B cell (primary cell): ENCODE data around the gene CAPN5. TPM values are rescaled to one million over a fixed set of nuclear protein-coding genes. Genes with fewer than 3 reads are reported as not detected.
A peak's percentile ranks its signal among the peaks of the same experiment; 100 is the strongest.

ENCODE experiments used
- ATAC-seq: fragments of 200-7000 bp; cut with Tn5 transposase; one replicate; pipeline ENCODE4 v1.10.0; 2021; ENCODE audit warnings: low read depth, mild to moderate bottlenecking, moderate number of reproducible peaks, moderate library complexity
- CTCF ChIA-PET: fragments of 350-600 bp; sonication (Branson Sonifier 250); formaldehyde crosslinking; loops from one replicate; lab custom pipeline; 2021; ENCODE audit warnings: antibody characterized with exemption, inconsistent platforms; lab: Charles Lee
- POLR2A ChIA-PET: fragments of 350-600 bp; sonication (Branson Sonifier 250); formaldehyde crosslinking; loops from one replicate; lab custom pipeline; 2021; ENCODE audit warnings: antibody characterized with exemption; lab: Charles Lee
- DNase-seq: peaks from one replicate; pipeline ENCODE4 v3.0.0; 2013
- H2AFZ ChIP-seq: 2 replicates; pipeline ENCODE4 v1.6.1; 2012; ENCODE audit warnings: mild to moderate bottlenecking, low read depth, low read length; ENCODE audit not compliant: insufficient read depth, poor library complexity, severe bottlenecking
- H3K27ac ChIP-seq, 2 donors: 1 replicate in 1 of 2; 2 replicates in 1 of 2; pipeline ENCODE4 v1.5.1; 2012 to 2013; ENCODE audit warnings: low read length in 2 of 2, mild to moderate bottlenecking in 2 of 2, moderate library complexity in 1 of 2
- H3K27me3 ChIP-seq, 4 experiments: fragments of 200-600 bp in 1 of 4; sonication (generic) in 1 of 4; replicated peaks in 1 of 4; 1 replicate in 2 of 4; 2 replicates in 2 of 4; pipeline versions ENCODE4 v1.6.1 to v1.7.0; 2013 to 2016; ENCODE audit warnings: low read length in 3 of 4, mild to moderate bottlenecking in 2 of 4, mixed read lengths in 1 of 4, moderate library complexity in 1 of 4; ENCODE audit not compliant: insufficient read depth in 4 of 4, control insufficient read depth in 3 of 4; ENCODE audit errors: control extremely low read depth in 1 of 4
- H3K36me3 ChIP-seq, 2 experiments: replicated peaks in 1 of 2; 1 replicate in 1 of 2; 2 replicates in 1 of 2; pipeline versions ENCODE4 v1.6.1 to v1.7.1; 2013; ENCODE audit warnings: low read length in 1 of 2; ENCODE audit not compliant: insufficient read depth in 2 of 2, control insufficient read depth in 1 of 2; ENCODE audit errors: control extremely low read depth in 1 of 2, extremely low read depth in 1 of 2
- H3K4me1 ChIP-seq, 2 donors: fragments of 200-600 bp in 1 of 2; sonication (generic) in 1 of 2; 1 replicate in 1 of 2; 2 replicates in 1 of 2; pipeline versions ENCODE4 v1.5.1 to v1.6.1; 2013 to 2017; ENCODE audit warnings: low read length in 2 of 2; ENCODE audit not compliant: control insufficient read depth in 2 of 2, insufficient read depth in 2 of 2
- H3K4me2 ChIP-seq: replicated peaks from 2 replicates; pipeline ENCODE3; 2012; ENCODE audit warnings: mild to moderate bottlenecking, low read depth, low read length; ENCODE audit not compliant: poor library complexity, severe bottlenecking
- H3K4me3 ChIP-seq, 5 experiments: fragments of 200-600 bp in 1 of 5; sonication (generic) in 1 of 5; 1 replicate in 3 of 5; 2 replicates in 2 of 5; pipeline versions ENCODE4 v1.5.1 to v1.7.0; 2011 to 2016; ENCODE audit warnings: low read length in 4 of 5, mild to moderate bottlenecking in 4 of 5, low read depth in 2 of 5, control low read depth in 1 of 5, moderate library complexity in 1 of 5; ENCODE audit not compliant: insufficient read depth in 1 of 5; ENCODE audit errors: control extremely low read depth in 1 of 5, extremely low read depth in 1 of 5
- H3K79me2 ChIP-seq: fragments of 200-600 bp; sonication (generic); one replicate; pipeline ENCODE4 v1.6.0; 2016; ENCODE audit warnings: low read length; ENCODE audit not compliant: control insufficient read depth, insufficient read depth
- H3K9ac ChIP-seq: fragments of 200-600 bp; sonication (generic); 2 replicates; pipeline ENCODE4 v1.6.1; 2017; ENCODE audit warnings: mild to moderate bottlenecking, low read length, moderate library complexity
- H3K9me3 ChIP-seq, 3 donors: one replicate each; pipeline versions ENCODE4 v1.6.1 to v1.7.1; 2013; ENCODE audit warnings: low read length in 2 of 3; ENCODE audit not compliant: control insufficient read depth in 2 of 3, insufficient read depth in 1 of 3; ENCODE audit errors: control extremely low read depth in 1 of 3
- H4K20me1 ChIP-seq: 2 replicates; pipeline ENCODE4 v1.6.0; 2012; ENCODE audit warnings: mild to moderate bottlenecking, low read length; ENCODE audit not compliant: insufficient read depth, control insufficient read depth, poor library complexity, severe bottlenecking
- H3K27ac Mint-ChIP-seq: one replicate; pipeline ENCODE4 v1.8.0; 2021; ENCODE audit warnings: mixed read lengths
- H3K27me3 Mint-ChIP-seq: one replicate; pipeline ENCODE4 v1.8.0; 2021; ENCODE audit warnings: mixed read lengths
- H3K4me1 Mint-ChIP-seq: one replicate; pipeline ENCODE4 v1.8.0; 2021; ENCODE audit warnings: mixed read lengths
- H3K4me3 Mint-ChIP-seq: one replicate; pipeline ENCODE4 v1.8.0; 2021; ENCODE audit warnings: mixed read lengths
- H3K9me3 Mint-ChIP-seq: one replicate; pipeline ENCODE4 v1.8.0; 2022; ENCODE audit warnings: mixed read lengths; ENCODE audit not compliant: insufficient read depth
- CTCF ChIP-seq: fragments of 200-600 bp; IDR thresholded peaks from one replicate; pipeline ENCODE4 v1.8.0; 2022; ENCODE audit warnings: antibody characterized with exemption, mild to moderate bottlenecking
- EZH2 ChIP-seq: IDR thresholded peaks from 2 replicates; pipeline ENCODE4 v1.6.1; 2012; ENCODE audit warnings: borderline replicate concordance, low read depth, mild to moderate bottlenecking, moderate library complexity, low read length; ENCODE audit not compliant: insufficient read depth, poor library complexity, severe bottlenecking
- WGBS: methylation state at CpG from one replicate; pipeline ENCODE4 v1.1.5; 2013; ENCODE audit warnings: missing lambda C conversion rate; ENCODE audit not compliant: insufficient coverage; 5-methylcytosine and 5-hydroxymethylcytosine counted together
- intact Hi-C: fragments of 100-400 bp; cut with micrococcal nuclease; formaldehyde crosslinking; loops from one replicate; pipeline ENCODE4 v1.10.0; 2022
- polyA plus RNA-seq: library from polyadenylated mRNA; depleted of rRNA; stranded (reverse); fragments of >200 nt; gene quantifications from 2 replicates; pipeline ENCODE4 v1.2.3, GENCODE V29; 2012
- total RNA-seq, 2 donors: library from RNA; stranded (reverse); fragments of 120-200 nt in 1 of 2; gene quantifications; 1 replicate in 1 of 2; 2 replicates in 1 of 2; pipeline versions ENCODE4 v1.2.3 to v1.2.4, GENCODE V29; 2013 to 2022

Gene CAPN5
- total and polyA plus RNA-seq, 2 donors (not counting 1 experiment from before 2014, with no cell fraction given): 0.74 to 0.78 TPM

GRCh38 chr11:77125695-77126094 lies 58.9 kb downstream of the CAPN5 start:
- Mint-ChIP-seq H3K4me1 (peaks cover 21% of the 10 kb centered on the region), H3K27me3 (peaks cover 10% of the 10 kb centered on the region), H3K9me3 (no peaks in the 10 kb centered on the region), H3K4me3 (no peak overlapping the region), H3K27ac (no peak overlapping the region)
- Histone ChIP-seq H3K36me3 (no peaks in the 10 kb centered on the region), H3K4me3 (no peak overlapping the region), H3K79me2 (no peaks in the 10 kb centered on the region), H2AFZ (no peak overlapping the region), H3K27ac (no peak overlapping the region), H3K9ac (no peak overlapping the region), H4K20me1 (no peaks in the 10 kb centered on the region), H3K4me1 (peaks cover 15 to 20% of the 10 kb centered on the region in 2 donors), H3K4me2 (no peak overlapping the region), H3K27me3 (peaks cover 0 to 13% (median 0%) of the 10 kb centered on the region in 4 experiments), H3K9me3 (no peaks in the 10 kb centered on the region)
- intact Hi-C loops: no loop called here
- ATAC-seq (no peak), DNase-seq (no peak)
- no peak for TF ChIP-seq CTCF
- no peak for TF ChIP-seq EZH2
- CTCF ChIA-PET: interaction anchor here (2.7 to 3.6 kb wide), 2 partner anchors 22 to 62 kb away, joined by 14 to 25 read pairs; no protein-coding TSS in a partner anchor
- POLR2A ChIA-PET: no interaction called here
- WGBS: 79% methylated on average over 4 of the region's 4 CpGs

- H3K4me3 Mint-ChIP-seq: peak overlapping the region; percentile 62
- H3K27ac ChIP-seq: no peak overlapping the region
- TF ChIP-seq CTCF: no peak
- no peak for TF ChIP-seq EZH2
- no peaks in the 10 kb centered on the region for H3K79me2 ChIP-seq
- H4K20me1 ChIP-seq: no peaks in the 10 kb centered on the region
- H3K27ac Mint-ChIP-seq: no peak overlapping the region
- H3K4me2 ChIP-seq: no peak overlapping the region
- 94% methylated on average over 16 of the region's 17 CpGs for WGBS
- ChIA-PET POLR2A (no interaction called here), CTCF (interaction anchor here (1.1 to 3.6 kb wide), 9 partner anchors 9 to 493 kb away, joined by 3 to 32 read pairs (median 11); no protein-coding TSS in a partner anchor)
- H3K9ac ChIP-seq: no peak overlapping the region
- H3K4me1 ChIP-seq: peaks cover 15 to 20% of the 10 kb centered on the region in 2 donors
- no peak overlapping the region for H3K4me3 ChIP-seq
- intact Hi-C loops: no loop called here
- no peaks in the 10 kb centered on the region for H3K9me3 Mint-ChIP-seq
- ATAC-seq (no peak), DNase-seq (no peak)
- H3K36me3 ChIP-seq: no peaks in the 10 kb centered on the region
- H3K27me3 Mint-ChIP-seq: peaks cover 10% of the 10 kb centered on the region
- H2AFZ ChIP-seq: no peak overlapping the region
- H3K4me1 Mint-ChIP-seq: peaks cover 21% of the 10 kb centered on the region
- peaks cover 0 to 13% (median 0%) of the 10 kb centered on the region in 4 experiments for H3K27me3 ChIP-seq
- no peaks in the 10 kb centered on the region for H3K9me3 ChIP-seq
Observed at GRCh38 chr11:77126156-77126775, 59.5 kb downstream of the CAPN5 start.
